HG02938 (cell line): Measurements from ENCODE around the gene LUZP4.
"Not testable (repeated sequence)": the region's sequence is repeated elsewhere in the genome, so short reads cannot be mapped to it uniquely, and the experiment has no call there.

Experiments
- ATAC-seq: cut with Tn5 transposase; IDR thresholded peaks from one replicate; pipeline ENCODE4 v1.9.1; 2021; ENCODE audit warnings: mild to moderate bottlenecking, moderate library complexity; ENCODE audit not compliant: unreplicated experiment

The LUZP4 gene

DNA sequence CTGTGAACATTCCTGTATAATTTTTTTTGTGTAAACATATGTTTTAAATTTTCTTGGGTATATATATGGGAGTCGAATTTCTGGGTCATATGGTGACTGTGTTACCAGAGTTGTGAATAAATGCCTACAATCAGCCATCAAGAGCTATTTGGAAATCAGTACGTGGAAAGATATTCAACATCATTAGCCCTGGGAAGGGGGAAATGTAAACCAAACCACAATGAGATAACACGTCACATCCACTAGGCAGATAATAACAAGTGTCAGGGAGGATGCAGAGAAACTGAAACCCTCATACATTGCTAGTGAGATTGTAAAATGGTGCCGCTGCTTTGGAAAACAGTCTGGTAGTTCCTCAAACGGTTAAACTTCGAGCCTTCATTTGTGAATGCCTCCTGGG lies 43.9 kb downstream of the LUZP4 start:
- ATAC-seq: no peak

DNA sequence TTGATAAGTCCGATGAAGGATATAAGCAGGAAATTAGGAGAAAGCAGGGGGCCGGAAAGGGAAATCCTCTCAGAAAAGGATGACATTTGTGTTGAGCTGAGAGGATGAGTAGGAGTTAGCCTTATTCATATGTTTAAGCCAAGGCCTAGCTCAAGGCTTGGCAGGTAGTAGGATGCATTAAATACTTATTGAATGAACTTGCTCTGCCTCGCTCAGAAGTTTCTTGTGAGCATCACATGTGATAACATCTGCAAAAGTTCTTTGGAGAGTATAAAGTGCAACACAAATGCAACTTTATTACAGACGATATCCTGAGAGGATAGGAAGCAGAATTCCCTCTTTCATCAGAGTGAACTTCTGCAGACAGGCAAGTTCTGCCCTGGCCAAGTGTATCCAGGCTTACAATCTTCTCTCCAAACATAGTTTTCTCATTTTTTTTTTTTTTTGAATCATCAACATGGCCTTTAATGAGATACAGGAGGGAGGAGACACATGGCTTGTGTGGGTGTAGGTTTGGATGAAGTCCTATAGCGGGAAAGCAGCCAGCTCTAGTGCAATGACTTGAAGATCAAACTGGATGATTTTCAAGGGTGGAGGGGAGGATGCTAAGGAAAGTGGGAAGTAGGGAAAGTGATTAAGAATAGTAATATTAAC lies 48.1 kb downstream of the LUZP4 start:
- no peak for ATAC-seq

GRCh38 chrX:115339441-115340025 lies 50.0 kb downstream of the LUZP4 start:
- ATAC-seq: no peak

GRCh38 chrX:115341421-115341820 lies 51.9 kb downstream of the LUZP4 start:
- ATAC-seq: no peak

- no peak for ATAC-seq
Measured at GRCh38 chrX:115344885-115345614, 55.5 kb downstream of the LUZP4 start.

- no peak for ATAC-seq
Measured at GRCh38 chrX:115345615-115346014, 56.1 kb downstream of the LUZP4 start.

DNA sequence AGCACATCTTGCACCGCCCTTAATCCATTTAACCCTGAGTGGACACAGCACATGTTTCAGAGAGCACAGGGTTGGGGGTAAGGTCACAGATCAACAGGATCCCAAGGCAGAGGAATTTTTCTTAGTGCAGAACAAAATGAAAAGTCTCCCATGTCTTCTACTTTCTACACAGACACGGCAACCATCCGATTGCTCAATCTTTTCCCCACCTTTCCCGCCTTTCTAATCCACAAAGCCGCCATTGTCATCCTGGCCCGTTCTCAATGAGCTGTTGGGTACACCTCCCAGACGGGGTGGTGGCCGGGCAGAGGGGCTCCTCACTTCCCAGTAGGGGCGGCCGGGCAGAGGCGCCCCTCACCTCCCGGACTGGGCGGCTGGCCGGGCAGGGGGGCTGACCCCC lies 57.2 kb downstream of the LUZP4 start:
- not testable (repeated sequence) for ATAC-seq

DNA sequence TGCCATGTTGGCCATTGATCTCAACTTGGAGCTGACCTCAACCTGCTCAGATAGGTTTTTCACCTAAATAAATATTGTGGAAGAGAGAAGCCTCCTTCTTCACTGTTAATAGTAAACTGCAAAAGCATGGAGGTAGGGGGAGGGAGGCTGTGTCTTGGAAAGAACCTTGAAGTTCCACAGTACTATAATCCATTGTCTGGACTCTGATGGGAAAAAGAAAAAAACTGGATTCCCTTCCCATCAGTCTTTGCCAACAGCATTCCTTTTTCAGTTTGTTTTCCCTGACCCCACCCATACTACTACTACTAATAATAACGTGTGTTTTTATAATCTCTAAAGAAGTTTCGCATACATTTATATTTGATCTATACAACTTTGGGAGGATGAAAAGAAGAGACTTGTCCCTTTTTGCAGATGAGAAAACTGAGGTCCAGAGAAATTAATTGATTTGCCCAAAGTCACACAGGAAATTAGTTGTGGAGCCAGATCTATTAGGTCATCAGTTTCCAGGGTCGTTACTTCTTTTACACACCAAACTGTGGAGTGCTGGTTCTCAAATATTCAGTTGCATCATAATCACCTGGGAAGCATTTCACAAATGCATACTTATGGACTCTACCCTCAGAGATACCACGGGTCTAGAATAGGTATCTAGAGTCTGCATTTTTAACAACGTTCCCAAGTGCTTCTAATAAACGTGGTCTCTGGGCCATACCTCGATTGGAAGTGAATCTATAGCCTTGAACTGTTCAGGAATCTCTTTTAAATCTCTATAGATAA lies 59.1 kb downstream of the LUZP4 start:
- ATAC-seq: no peak

- no peak for ATAC-seq
Measured at GRCh38 chrX:115350711-115351381, 61.3 kb downstream of the LUZP4 start.

- ATAC-seq: no peak
Measured at GRCh38 chrX:115356369-115356768, 66.9 kb downstream of the LUZP4 start.
